Epidermal melanocyte (primary cell): ENCODE results near the gene RAC2.

Source experiments
- DNase-seq: peaks from one replicate; pipeline ENCODE4 v3.0.0; 2011; ENCODE audit warnings: low spot score; ENCODE audit not compliant: insufficient read length

RAC2 gene

GRCh38 chr22:37275622-37276021 is 31.6 kb upstream of the RAC2 start:
- DNase-seq, result no peak

- no peak for DNase-seq
These were observed 31.1 kb upstream of the RAC2 start for GRCh38 chr22:37275134-37275533.

- DNase-seq, result no peak
These were observed 30.4 kb upstream of the RAC2 start for GRCh38 chr22:37274380-37274862.

- DNase-seq, result no peak
These were observed 29.8 kb upstream of the RAC2 start for GRCh38 chr22:37273846-37274225.

GRCh38 chr22:37273126-37273845 is 29.2 kb upstream of the RAC2 start:
- no peak for DNase-seq

GRCh38 chr22:37270928-37271650 is 27.0 kb upstream of the RAC2 start:
- DNase-seq, result no peak

- no peak for DNase-seq
These were observed 26.0 kb upstream of the RAC2 start for GRCh38 chr22:37269936-37270678.

GRCh38 chr22:37267661-37268413 is 23.8 kb upstream of the RAC2 start:
- no peak for DNase-seq

- DNase-seq, result no peak
These were observed 23.1 kb upstream of the RAC2 start for GRCh38 chr22:37267135-37267587.

GRCh38 chr22:37266581-37267134 is 22.6 kb upstream of the RAC2 start:
- DNase-seq, result no peak

- no peak for DNase-seq
These were observed 20.2 kb upstream of the RAC2 start for GRCh38 chr22:37263966-37264887.

- DNase-seq, result no peak
These were observed 18.3 kb upstream of the RAC2 start for GRCh38 chr22:37262346-37262745.

- no peak for DNase-seq
These were observed 16.9 kb upstream of the RAC2 start for GRCh38 chr22:37260901-37261336.

GRCh38 chr22:37260155-37260795 is 16.2 kb upstream of the RAC2 start:
- no peak for DNase-seq

- no peak for DNase-seq
These were observed 15.5 kb upstream of the RAC2 start for GRCh38 chr22:37259540-37260029.

GRCh38 chr22:37258753-37259401 is 14.8 kb upstream of the RAC2 start:
- DNase-seq, result no peak

GRCh38 chr22:37258005-37258752 is 14.1 kb upstream of the RAC2 start:
- no peak for DNase-seq
